ENCODE data around the gene KCP.

DNA sequence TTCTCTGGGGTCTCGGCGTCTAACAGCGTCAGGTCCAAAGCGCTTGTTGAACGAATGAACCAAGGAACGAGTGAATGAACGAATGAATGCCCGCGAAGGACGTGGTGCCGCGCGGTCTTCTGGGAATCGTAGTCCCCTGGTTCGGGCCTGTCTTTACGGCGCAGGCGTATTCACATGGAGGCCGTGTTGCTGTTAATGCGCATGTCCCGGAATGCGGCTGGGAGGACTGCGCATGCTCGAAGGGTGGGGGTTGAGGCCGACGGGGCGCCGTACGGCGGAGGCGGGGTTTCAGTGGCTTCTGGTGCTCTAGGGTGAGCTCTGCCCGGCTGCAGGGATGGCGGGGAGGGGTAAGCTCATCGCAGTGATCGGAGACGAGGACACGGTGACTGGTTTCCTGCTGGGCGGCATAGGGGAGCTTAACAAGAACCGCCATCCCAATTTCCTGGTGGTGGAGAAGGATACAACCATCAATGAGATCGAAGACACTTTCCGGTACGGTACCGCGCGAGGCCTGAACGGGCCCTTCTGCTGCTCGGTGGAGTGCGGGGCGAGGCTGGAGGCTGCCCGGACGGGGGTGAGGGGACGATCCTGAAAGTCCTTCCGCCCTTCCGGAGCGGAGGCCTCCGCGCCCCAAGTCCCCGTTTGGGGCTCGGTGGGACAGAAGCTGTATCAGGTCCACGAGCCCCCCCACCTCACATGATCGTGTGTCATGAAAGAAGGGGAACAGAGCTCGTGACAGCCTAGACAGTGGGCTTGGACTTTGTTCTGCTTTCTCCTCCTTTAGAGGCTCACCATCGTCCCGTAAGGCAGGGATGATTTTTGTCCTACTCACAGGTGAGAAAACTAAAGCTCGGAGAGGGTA, 47.7 kb downstream of the KCP start, which contains the start of gene ATP6V1F:
- TF ChIP-seq, protein P1, sequence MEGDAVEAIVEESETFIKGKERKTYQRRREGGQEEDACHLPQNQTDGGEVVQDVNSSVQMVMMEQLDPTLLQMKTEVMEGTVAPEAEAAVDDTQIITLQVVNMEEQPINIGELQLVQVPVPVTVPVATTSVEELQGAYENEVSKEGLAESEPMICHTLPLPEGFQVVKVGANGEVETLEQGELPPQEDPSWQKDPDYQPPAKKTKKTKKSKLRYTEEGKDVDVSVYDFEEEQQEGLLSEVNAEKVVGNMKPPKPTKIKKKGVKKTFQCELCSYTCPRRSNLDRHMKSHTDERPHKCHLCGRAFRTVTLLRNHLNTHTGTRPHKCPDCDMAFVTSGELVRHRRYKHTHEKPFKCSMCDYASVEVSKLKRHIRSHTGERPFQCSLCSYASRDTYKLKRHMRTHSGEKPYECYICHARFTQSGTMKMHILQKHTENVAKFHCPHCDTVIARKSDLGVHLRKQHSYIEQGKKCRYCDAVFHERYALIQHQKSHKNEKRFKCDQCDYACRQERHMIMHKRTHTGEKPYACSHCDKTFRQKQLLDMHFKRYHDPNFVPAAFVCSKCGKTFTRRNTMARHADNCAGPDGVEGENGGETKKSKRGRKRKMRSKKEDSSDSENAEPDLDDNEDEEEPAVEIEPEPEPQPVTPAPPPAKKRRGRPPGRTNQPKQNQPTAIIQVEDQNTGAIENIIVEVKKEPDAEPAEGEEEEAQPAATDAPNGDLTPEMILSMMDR (conservative IDR thresholded peaks at IDR 0.05; ENCODE audit: low read length): no peak
- no peak for TF ChIP-seq EZH2phosphoT487 (IDR thresholded peaks at IDR 0.05; ENCODE audit: borderline replicate concordance, low read depth, low read length)
